GM12801 (cell line): Measurements from ENCODE around the gene TRPC6.

Source experiments
- CTCF ChIP-seq: IDR thresholded peaks from one replicate; pipeline ENCODE4 v1.5.1; 2011; ENCODE audit warnings: control low read depth; ENCODE audit not compliant: insufficient read length; ENCODE audit errors: extremely low read depth

TRPC6 gene

GRCh38 chr11:101470881-101471520 lies 112.8 kb downstream of the TRPC6 start:
- no peak for TF ChIP-seq CTCF

DNA sequence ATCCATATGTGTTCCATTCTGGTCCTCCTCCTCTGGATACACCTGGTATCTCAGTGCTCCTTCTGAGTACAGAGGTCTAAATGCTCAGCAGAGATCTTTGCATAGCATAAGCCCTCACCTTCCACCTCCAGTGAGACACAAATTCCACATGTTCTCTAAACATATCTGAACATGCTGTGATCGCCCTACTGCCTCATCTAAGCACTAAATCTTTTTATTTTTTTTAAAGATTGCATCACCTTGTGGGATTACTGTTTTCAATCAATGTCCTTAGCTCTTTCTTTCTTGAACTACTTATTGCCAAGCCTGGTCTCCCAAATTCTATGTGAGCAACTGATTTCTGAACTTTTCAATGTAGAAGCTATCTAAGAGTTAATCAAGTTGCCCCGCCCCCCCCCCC lies 113.4 kb downstream of the TRPC6 start:
- TF ChIP-seq CTCF: no peak

- TF ChIP-seq CTCF: no peak
Measured at GRCh38 chr11:101466352-101466751, 117.5 kb downstream of the TRPC6 start.

- TF ChIP-seq CTCF: no peak
Measured at GRCh38 chr11:101459020-101459419, 124.8 kb downstream of the TRPC6 start.

GRCh38 chr11:101458161-101458560 lies 125.6 kb downstream of the TRPC6 start:
- TF ChIP-seq CTCF: no peak

GRCh38 chr11:101456812-101457211 lies 127.0 kb downstream of the TRPC6 start:
- TF ChIP-seq CTCF: no peak

DNA sequence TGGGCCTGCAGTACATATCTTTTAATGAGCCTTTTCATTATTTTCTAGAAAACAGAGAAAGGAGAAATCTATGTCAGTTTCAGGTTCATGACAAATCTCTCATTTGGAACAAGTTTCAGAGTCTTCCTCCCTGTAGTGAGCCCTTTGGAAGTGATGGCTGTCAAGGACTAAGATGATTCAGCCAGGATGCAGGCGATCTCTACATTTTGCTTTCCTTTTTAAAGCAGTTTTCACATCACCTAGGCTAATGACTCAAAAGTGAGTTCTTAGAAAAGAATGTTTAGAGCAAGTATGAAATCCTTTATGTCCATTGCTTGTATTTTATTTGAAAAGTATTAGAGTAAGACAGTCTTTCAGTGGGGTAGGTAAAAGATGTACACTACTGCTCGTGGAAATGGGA lies 130.1 kb downstream of the TRPC6 start:
- no peak for TF ChIP-seq CTCF

DNA sequence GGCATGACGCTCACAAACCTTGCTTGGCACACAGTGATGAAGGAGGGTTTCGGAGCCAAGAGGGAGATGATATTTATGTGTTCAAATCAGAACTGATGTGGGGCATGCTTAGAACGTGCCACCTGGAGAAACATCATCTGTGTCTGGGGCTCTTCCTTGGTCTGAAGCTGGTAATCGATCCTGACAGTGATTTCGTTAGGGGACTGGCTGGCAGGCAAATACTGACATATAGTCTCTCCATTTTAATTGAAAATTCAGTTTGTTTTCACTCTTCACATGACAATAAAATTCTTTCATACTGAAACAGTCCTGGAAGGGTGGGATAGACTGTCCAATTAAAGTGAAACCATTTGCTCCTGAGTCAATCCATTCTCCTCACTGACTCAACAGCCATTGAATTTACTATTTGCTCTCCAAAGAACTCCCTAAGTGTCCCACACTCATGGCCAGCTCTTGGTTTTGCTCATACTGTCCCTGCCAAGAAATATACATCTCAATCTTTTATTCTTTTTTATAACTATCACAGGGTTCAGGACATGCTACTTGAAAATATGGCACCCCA lies 134.8 kb downstream of the TRPC6 start:
- no peak for TF ChIP-seq CTCF
